ENCODE data around the gene PNMT.
A peak's percentile ranks its signal among the peaks of the same experiment; 100 is the strongest.

PNMT gene

GRCh38 chr17:39658760-39659159 is 9.5 kb upstream of the PNMT start:
- Mint-ChIP-seq H3K9me3 (ENCODE audit: low read depth) (no peaks in the 10 kb centered on the region), H3K4me3 (no peak overlapping the region), H3K27ac (no peak overlapping the region), H3K36me3 (no peaks in the 10 kb centered on the region), H3K27me3 (no peaks in the 10 kb centered on the region), H3K4me1 (ENCODE audit: low read depth) (peaks cover 56% of the 10 kb centered on the region)

GRCh38 chr17:39659279-39660010 is 8.8 kb upstream of the PNMT start:
- peak overlapping the region; percentile 59 for H3K4me3 Mint-ChIP-seq
- peaks cover 52% of the 10 kb centered on the region for H3K4me1 Mint-ChIP-seq (ENCODE audit: low read depth)

GRCh38 chr17:39660011-39660360 is 8.3 kb upstream of the PNMT start:
- peak overlapping the region; percentile 75 for H3K27ac Mint-ChIP-seq
- no peaks in the 10 kb centered on the region for H3K27me3 Mint-ChIP-seq
- H3K9me3 Mint-ChIP-seq (ENCODE audit: low read depth) = no peaks in the 10 kb centered on the region
- peak overlapping the region; percentile 59 for H3K4me3 Mint-ChIP-seq
- H3K4me1 Mint-ChIP-seq (ENCODE audit: low read depth) = peaks cover 47% of the 10 kb centered on the region
- H3K36me3 Mint-ChIP-seq = no peaks in the 10 kb centered on the region

More at GRCh38 chr17:39659279-39660010, 8.8 kb upstream of the PNMT start:
- H3K9me3 Mint-ChIP-seq (ENCODE audit: low read depth) = no peaks in the 10 kb centered on the region
- no peaks in the 10 kb centered on the region for H3K36me3 Mint-ChIP-seq
- no peaks in the 10 kb centered on the region for H3K27me3 Mint-ChIP-seq
- H3K27ac Mint-ChIP-seq = peak overlapping the region; percentile 75

DNA sequence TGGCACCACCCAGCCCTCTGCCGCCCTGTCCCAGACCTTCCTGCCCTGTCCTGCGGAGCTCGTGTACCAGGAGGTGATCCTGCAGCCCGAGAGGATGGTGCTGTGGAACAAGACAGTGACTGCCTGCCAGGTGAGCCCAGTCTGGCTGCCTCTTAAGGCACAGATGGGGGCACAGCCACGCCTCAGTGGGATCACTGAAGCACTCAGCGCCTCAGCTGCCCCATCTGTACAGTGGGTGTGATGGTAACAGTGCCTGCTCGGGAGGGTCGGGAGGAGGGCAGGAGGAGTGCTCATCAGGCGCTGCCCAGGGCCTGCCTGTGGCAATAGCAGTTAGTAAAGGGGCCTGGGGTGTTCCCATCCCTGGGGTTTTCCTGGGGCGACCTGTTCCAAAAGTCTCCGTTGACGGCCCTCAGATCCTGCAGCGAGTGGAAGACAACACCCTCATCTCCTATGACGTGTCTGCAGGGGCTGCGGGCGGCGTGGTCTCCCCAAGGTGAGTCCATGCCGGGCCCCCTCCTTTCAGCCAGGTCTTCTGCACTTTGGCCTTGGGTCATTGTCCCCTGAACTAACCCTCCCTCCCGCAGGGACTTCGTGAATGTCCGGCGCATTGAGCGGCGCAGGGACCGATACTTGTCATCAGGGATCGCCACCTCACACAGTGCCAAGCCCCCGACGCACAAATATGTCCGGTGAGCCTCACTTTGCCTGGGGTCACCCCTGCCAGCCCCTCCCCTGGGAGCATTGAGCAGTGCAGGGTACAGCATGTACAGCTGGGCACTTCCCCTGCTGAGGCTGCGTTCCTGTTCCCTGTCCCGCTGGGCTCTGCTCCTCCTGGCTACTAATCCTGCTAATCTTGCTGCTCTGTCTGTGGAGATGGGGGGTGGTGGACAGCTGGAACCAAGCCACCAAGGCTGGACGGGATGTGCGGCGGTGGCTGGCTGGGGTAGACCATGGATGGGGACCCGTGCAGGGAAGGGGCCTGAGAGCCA is 7.6 kb upstream of the PNMT start:
- Mint-ChIP-seq H3K27ac (no peak overlapping the region), H3K36me3 (no peaks in the 10 kb centered on the region), H3K27me3 (no peaks in the 10 kb centered on the region), H3K4me3 (no peak overlapping the region), H3K4me1 (ENCODE audit: low read depth) (peaks cover 41% of the 10 kb centered on the region), H3K9me3 (ENCODE audit: low read depth) (no peaks in the 10 kb centered on the region)

GRCh38 chr17:39661744-39662541 is 6.3 kb upstream of the PNMT start:
- Mint-ChIP-seq H3K4me1 (ENCODE audit: low read depth) (peaks cover 44% of the 10 kb centered on the region), H3K36me3 (no peaks in the 10 kb centered on the region), H3K4me3 (peak overlapping the region; percentile 13), H3K9me3 (ENCODE audit: low read depth) (no peaks in the 10 kb centered on the region), H3K27me3 (no peaks in the 10 kb centered on the region), H3K27ac (no peak overlapping the region)

DNA sequence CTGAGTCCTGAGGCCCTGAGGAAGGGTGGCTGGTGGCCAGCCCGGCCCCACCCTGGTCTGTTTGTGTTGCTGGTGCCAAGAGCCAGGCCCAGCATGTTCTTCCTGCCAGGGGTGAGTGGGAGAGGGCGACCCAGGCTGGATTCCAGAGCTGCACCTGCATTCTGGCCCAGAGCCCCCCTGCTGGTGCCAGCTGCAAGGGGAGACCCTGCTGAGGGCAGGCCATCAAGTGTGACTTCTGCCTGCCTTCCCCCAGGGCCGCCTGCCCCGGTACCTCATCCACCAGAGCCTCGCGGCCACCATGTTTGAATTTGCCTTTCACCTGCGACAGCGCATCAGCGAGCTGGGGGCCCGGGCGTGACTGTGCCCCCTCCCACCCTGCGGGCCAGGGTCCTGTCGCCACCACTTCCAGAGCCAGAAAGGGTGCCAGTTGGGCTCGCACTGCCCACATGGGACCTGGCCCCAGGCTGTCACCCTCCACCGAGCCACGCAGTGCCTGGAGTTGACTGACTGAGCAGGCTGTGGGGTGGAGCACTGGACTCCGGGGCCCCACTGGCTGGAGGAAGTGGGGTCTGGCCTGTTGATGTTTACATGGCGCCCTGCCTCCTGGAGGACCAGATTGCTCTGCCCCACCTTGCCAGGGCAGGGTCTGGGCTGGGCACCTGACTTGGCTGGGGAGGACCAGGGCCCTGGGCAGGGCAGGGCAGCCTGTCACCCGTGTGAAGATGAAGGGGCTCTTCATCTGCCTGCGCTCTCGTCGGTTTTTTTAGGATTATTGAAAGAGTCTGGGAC is 5.5 kb upstream of the PNMT start:
- Mint-ChIP-seq H3K4me3 (no peak overlapping the region), H3K27ac (no peak overlapping the region), H3K4me1 (ENCODE audit: low read depth) (peaks cover 42% of the 10 kb centered on the region), H3K27me3 (no peaks in the 10 kb centered on the region), H3K36me3 (no peaks in the 10 kb centered on the region), H3K9me3 (ENCODE audit: low read depth) (no peaks in the 10 kb centered on the region)

- H3K36me3 Mint-ChIP-seq = no peaks in the 10 kb centered on the region
- no peaks in the 10 kb centered on the region for H3K9me3 Mint-ChIP-seq (ENCODE audit: low read depth)
- no peak overlapping the region for H3K27ac Mint-ChIP-seq
- H3K4me3 Mint-ChIP-seq = no peak overlapping the region
- H3K4me1 Mint-ChIP-seq (ENCODE audit: low read depth) = peaks cover 37% of the 10 kb centered on the region
- no peaks in the 10 kb centered on the region for H3K27me3 Mint-ChIP-seq
These were observed 4.9 kb upstream of the PNMT start for GRCh38 chr17:39663340-39663687.

DNA sequence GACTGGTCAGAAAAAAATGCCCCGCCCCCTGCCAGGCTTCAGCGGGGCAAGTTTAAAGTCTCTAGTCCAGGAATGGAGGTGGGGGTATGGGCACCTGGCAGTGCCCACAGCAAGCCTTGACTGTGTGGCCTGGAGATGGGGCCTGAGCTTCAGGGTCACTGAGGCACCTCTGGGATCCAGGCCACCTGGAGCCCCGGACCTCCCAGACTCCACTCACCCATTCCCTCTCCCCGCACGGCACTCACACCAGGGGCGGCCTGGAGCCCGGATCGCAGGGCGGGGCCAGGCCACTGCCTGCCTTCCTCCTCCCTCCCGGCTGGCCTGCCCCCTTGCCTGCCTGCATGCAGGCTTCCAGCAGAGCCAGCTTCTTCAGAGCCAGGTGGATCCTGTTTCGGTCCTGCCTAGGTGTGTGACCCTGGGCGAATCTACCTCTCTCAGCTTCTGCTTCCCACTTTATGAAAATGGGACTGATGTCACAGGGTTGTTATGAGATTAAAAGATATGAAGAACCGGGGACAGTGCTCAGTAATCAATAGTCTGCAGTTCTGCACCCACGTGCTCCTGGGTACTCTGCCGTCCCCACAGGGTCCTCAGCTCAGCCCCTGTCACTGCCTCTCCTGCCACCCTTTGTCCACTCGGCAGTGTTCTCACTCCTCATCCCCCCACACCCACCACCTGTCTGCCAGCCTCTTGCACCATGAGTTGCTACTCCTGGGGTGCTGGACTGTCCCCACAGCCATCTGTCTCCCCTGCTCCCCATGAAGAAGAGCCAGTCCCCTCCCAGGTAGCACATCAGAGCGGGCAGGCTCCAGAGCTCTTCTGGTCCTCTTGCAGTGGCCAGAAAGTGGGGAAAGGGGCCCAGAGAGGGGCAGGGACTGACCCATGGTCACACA is 4.3 kb upstream of the PNMT start:
- Mint-ChIP-seq H3K27ac (no peak overlapping the region), H3K27me3 (peaks cover 2% of the 10 kb centered on the region), H3K9me3 (ENCODE audit: low read depth) (no peaks in the 10 kb centered on the region), H3K4me3 (no peak overlapping the region), H3K36me3 (no peaks in the 10 kb centered on the region), H3K4me1 (ENCODE audit: low read depth) (peaks cover 35% of the 10 kb centered on the region)

GRCh38 chr17:39664581-39665561 is 3.4 kb upstream of the PNMT start, which contains the start of gene TCAP:
Gene TCAP, plus strand, starts transcription at chr17:39665349. Its CDS starts 11 bp downstream, at chr17:39665360.
- Mint-ChIP-seq H3K27me3 (peaks cover 2% of the 10 kb centered on the region), H3K4me1 (ENCODE audit: low read depth) (peaks cover 28% of the 10 kb centered on the region), H3K36me3 (no peaks in the 10 kb centered on the region), H3K4me3 (no peak within 1 kb of the TSS), H3K27ac (no peak within 1 kb of the TSS), H3K9me3 (ENCODE audit: low read depth) (no peaks in the 10 kb centered on the region)

DNA sequence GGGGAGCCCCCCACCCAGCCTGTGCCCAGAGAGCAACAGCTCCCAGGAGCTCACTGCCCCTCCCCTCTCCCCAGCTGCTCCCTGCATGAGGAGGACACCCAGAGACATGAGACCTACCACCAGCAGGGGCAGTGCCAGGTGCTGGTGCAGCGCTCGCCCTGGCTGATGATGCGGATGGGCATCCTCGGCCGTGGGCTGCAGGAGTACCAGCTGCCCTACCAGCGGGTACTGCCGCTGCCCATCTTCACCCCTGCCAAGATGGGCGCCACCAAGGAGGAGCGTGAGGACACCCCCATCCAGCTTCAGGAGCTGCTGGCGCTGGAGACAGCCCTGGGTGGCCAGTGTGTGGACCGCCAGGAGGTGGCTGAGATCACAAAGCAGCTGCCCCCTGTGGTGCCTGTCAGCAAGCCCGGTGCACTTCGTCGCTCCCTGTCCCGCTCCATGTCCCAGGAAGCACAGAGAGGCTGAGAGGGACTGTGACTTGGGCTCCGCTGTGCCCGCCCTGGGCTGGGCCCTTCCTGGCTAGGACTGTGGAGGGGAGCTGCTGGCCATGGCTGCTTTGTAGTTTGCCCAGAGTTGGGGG is 2.5 kb upstream of the PNMT start:
- H3K4me3 Mint-ChIP-seq = no peak overlapping the region
- H3K4me1 Mint-ChIP-seq (ENCODE audit: low read depth) = peaks cover 22% of the 10 kb centered on the region
- no peaks in the 10 kb centered on the region for H3K9me3 Mint-ChIP-seq (ENCODE audit: low read depth)
- H3K27ac Mint-ChIP-seq = no peak overlapping the region
- peaks cover 2% of the 10 kb centered on the region for H3K27me3 Mint-ChIP-seq
- H3K36me3 Mint-ChIP-seq = no peaks in the 10 kb centered on the region

- Mint-ChIP-seq H3K27ac (no peak overlapping the region), H3K4me3 (no peak overlapping the region), H3K36me3 (no peaks in the 10 kb centered on the region), H3K27me3 (peaks cover 2% of the 10 kb centered on the region), H3K4me1 (ENCODE audit: low read depth) (peaks cover 17% of the 10 kb centered on the region), H3K9me3 (ENCODE audit: low read depth) (no peaks in the 10 kb centered on the region)
These were observed 2.0 kb upstream of the PNMT start for GRCh38 chr17:39666231-39666600.

DNA sequence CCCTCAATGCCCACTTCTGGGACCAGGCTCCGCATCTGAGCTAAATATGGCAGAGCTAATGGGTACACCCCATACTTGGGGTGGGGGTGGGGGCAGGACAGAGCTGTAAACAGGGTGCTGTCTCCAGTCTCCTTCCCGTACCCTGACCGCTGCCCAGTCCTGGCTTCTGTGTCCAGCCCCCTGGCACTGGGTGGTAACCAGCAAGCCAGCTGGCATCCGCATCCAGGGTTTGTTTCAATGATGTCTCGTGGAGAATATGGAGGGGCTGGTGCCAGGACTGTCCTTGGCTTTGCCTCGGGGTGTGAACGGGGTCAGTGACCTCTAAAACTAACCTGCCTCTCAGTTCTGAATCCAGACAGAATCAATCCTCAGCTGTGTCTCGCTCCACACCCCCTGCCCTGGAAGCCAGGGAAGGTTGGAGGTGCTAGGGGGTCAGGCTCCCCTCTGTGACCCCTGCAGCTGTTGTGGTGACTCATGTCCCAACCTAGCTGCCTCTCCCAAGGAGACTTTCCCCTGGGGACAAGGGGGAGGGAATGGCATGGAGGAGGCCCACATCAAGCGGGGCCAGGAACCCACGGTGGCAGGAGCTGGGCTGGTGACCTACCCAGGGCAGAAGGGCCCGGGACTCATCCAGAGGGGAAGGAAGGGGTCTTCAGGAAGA is 1.5 kb upstream of the PNMT start:
- no peaks in the 10 kb centered on the region for H3K9me3 Mint-ChIP-seq (ENCODE audit: low read depth)
- H3K27ac Mint-ChIP-seq = no peak overlapping the region
- peak overlapping the region; percentile 27 for H3K4me3 Mint-ChIP-seq
- peaks cover 2% of the 10 kb centered on the region for H3K27me3 Mint-ChIP-seq
- H3K4me1 Mint-ChIP-seq (ENCODE audit: low read depth) = peaks cover 13% of the 10 kb centered on the region
- H3K36me3 Mint-ChIP-seq = no peaks in the 10 kb centered on the region

All from activated naive CD8-positive, alpha-beta T cell (primary cell).